Measurements from ENCODE around the gene ST6GALNAC4.
A peak's percentile ranks its signal among the peaks of the same experiment; 100 is the strongest.

The ST6GALNAC4 gene

GRCh38 chr9:127916720-127917581 is at the start of gene ST6GALNAC4:
Gene ST6GALNAC4 (minus strand): TSS chr9:127917041. CDS start chr9:127916419, 622 bp downstream.
- DNase-seq (ENCODE audit: low read depth in 3 of 3), result peak; percentile 87 to 96 (median 91)

- DNase-seq (ENCODE audit: low read depth in 3 of 3), result no peak
Measured at GRCh38 chr9:127965953-127966352, 49.1 kb upstream of the ST6GALNAC4 start.

- no peak for DNase-seq (ENCODE audit: low read depth in 3 of 3)
Measured at GRCh38 chr9:127963359-127964064, 46.7 kb upstream of the ST6GALNAC4 start.

GRCh38 chr9:127963041-127963358 is 46.2 kb upstream of the ST6GALNAC4 start:
- DNase-seq (ENCODE audit: low read depth in 3 of 3), result no peak

GRCh38 chr9:127962278-127962677 is 45.4 kb upstream of the ST6GALNAC4 start:
- no peak for DNase-seq (ENCODE audit: low read depth in 3 of 3)

GRCh38 chr9:127961613-127962155 is 44.8 kb upstream of the ST6GALNAC4 start:
- DNase-seq (ENCODE audit: low read depth in 3 of 3), result no peak

GRCh38 chr9:127961155-127961490 is 44.3 kb upstream of the ST6GALNAC4 start:
- DNase-seq (ENCODE audit: low read depth in 3 of 3), result no peak

- no peak for DNase-seq (ENCODE audit: low read depth in 3 of 3)
Measured at GRCh38 chr9:127960410-127961154, 43.7 kb upstream of the ST6GALNAC4 start.

- DNase-seq (ENCODE audit: low read depth in 3 of 3), result no peak
Measured at GRCh38 chr9:127959841-127960409, 43.1 kb upstream of the ST6GALNAC4 start.

- DNase-seq (ENCODE audit: low read depth in 3 of 3), result no peak
Measured at GRCh38 chr9:127959398-127959797, 42.6 kb upstream of the ST6GALNAC4 start.

- DNase-seq (ENCODE audit: low read depth in 3 of 3), result no peak
Measured at GRCh38 chr9:127958728-127959127, 41.9 kb upstream of the ST6GALNAC4 start.

GRCh38 chr9:127955294-127956015 is 38.6 kb upstream of the ST6GALNAC4 start:
- DNase-seq (ENCODE audit: low read depth in 3 of 3), result peak; percentile 72 to 88 (median 85)

- DNase-seq (ENCODE audit: low read depth in 3 of 3), result no peak
Measured at GRCh38 chr9:127954831-127955293, 38.0 kb upstream of the ST6GALNAC4 start.

- DNase-seq (ENCODE audit: low read depth in 3 of 3), result no peak
Measured at GRCh38 chr9:127953768-127954505, 37.1 kb upstream of the ST6GALNAC4 start.

GRCh38 chr9:127953154-127953553 is 36.3 kb upstream of the ST6GALNAC4 start:
- DNase-seq (ENCODE audit: low read depth in 3 of 3), result no peak

- DNase-seq (ENCODE audit: low read depth in 3 of 3), result no peak
Measured at GRCh38 chr9:127950513-127951289, 33.9 kb upstream of the ST6GALNAC4 start.

GRCh38 chr9:127949827-127950512 is 33.1 kb upstream of the ST6GALNAC4 start:
- no peak for DNase-seq (ENCODE audit: low read depth in 3 of 3)

- DNase-seq (ENCODE audit: low read depth in 3 of 3), result no peak
Measured at GRCh38 chr9:127947841-127948710, 31.2 kb upstream of the ST6GALNAC4 start.
